ENCODE measurements around the gene GABARAP. TPM values are rescaled to one million over a fixed set of nuclear protein-coding genes. Genes with fewer than 3 reads are reported as not detected.
A peak's percentile ranks its signal among the peaks of the same experiment; 100 is the strongest.

Gene GABARAP
- total RNA-seq, 1 experiment from 2014 or later = 228 TPM

GRCh38 chr17:7219812-7220592 is 22.2 kb downstream of the GABARAP start, which contains the start of the genes ACADVL and DLG4 (continued):
- TF ChIP-seq, protein P1, sequence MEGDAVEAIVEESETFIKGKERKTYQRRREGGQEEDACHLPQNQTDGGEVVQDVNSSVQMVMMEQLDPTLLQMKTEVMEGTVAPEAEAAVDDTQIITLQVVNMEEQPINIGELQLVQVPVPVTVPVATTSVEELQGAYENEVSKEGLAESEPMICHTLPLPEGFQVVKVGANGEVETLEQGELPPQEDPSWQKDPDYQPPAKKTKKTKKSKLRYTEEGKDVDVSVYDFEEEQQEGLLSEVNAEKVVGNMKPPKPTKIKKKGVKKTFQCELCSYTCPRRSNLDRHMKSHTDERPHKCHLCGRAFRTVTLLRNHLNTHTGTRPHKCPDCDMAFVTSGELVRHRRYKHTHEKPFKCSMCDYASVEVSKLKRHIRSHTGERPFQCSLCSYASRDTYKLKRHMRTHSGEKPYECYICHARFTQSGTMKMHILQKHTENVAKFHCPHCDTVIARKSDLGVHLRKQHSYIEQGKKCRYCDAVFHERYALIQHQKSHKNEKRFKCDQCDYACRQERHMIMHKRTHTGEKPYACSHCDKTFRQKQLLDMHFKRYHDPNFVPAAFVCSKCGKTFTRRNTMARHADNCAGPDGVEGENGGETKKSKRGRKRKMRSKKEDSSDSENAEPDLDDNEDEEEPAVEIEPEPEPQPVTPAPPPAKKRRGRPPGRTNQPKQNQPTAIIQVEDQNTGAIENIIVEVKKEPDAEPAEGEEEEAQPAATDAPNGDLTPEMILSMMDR (IDR thresholded peaks at IDR 0.05) = no peak
- TF ChIP-seq FOXP1 (CRISPR knock-in tag; IDR thresholded peaks at IDR 0.05; ENCODE audit: borderline replicate concordance) (peak; percentile 48; the same call in 1 of the 2 replicates), PRDM15 (CRISPR knock-in tag; IDR thresholded peaks at IDR 0.05) (peak; percentile 76), GTF2I (CRISPR knock-in tag; conservative IDR thresholded peaks at IDR 0.05) (no peak), ZNF232 (CRISPR knock-in tag; IDR thresholded peaks at IDR 0.05) (no peak), GABPB1 (CRISPR knock-in tag; IDR thresholded peaks at IDR 0.05) (peak; percentile 60; the same call in 1 of the 2 replicates), ZNF121 (CRISPR knock-in tag; IDR thresholded peaks at IDR 0.05) (no peak), CBFB (CRISPR knock-in tag; IDR thresholded peaks at IDR 0.05; ENCODE audit: low read depth) (no peak)
- TF ChIP-seq, protein P2, sequence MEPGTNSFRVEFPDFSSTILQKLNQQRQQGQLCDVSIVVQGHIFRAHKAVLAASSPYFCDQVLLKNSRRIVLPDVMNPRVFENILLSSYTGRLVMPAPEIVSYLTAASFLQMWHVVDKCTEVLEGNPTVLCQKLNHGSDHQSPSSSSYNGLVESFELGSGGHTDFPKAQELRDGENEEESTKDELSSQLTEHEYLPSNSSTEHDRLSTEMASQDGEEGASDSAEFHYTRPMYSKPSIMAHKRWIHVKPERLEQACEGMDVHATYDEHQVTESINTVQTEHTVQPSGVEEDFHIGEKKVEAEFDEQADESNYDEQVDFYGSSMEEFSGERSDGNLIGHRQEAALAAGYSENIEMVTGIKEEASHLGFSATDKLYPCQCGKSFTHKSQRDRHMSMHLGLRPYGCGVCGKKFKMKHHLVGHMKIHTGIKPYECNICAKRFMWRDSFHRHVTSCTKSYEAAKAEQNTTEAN (CRISPR knock-in tag; IDR thresholded peaks at IDR 0.05) = no peak
- TF ChIP-seq, protein P3, sequence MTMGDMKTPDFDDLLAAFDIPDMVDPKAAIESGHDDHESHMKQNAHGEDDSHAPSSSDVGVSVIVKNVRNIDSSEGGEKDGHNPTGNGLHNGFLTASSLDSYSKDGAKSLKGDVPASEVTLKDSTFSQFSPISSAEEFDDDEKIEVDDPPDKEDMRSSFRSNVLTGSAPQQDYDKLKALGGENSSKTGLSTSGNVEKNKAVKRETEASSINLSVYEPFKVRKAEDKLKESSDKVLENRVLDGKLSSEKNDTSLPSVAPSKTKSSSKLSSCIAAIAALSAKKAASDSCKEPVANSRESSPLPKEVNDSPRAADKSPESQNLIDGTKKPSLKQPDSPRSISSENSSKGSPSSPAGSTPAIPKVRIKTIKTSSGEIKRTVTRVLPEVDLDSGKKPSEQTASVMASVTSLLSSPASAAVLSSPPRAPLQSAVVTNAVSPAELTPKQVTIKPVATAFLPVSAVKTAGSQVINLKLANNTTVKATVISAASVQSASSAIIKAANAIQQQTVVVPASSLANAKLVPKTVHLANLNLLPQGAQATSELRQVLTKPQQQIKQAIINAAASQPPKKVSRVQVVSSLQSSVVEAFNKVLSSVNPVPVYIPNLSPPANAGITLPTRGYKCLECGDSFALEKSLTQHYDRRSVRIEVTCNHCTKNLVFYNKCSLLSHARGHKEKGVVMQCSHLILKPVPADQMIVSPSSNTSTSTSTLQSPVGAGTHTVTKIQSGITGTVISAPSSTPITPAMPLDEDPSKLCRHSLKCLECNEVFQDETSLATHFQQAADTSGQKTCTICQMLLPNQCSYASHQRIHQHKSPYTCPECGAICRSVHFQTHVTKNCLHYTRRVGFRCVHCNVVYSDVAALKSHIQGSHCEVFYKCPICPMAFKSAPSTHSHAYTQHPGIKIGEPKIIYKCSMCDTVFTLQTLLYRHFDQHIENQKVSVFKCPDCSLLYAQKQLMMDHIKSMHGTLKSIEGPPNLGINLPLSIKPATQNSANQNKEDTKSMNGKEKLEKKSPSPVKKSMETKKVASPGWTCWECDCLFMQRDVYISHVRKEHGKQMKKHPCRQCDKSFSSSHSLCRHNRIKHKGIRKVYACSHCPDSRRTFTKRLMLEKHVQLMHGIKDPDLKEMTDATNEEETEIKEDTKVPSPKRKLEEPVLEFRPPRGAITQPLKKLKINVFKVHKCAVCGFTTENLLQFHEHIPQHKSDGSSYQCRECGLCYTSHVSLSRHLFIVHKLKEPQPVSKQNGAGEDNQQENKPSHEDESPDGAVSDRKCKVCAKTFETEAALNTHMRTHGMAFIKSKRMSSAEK (CRISPR knock-in tag; IDR thresholded peaks at IDR 0.05; ENCODE audit: borderline replicate concordance) = no peak
- TF ChIP-seq, protein P4, sequence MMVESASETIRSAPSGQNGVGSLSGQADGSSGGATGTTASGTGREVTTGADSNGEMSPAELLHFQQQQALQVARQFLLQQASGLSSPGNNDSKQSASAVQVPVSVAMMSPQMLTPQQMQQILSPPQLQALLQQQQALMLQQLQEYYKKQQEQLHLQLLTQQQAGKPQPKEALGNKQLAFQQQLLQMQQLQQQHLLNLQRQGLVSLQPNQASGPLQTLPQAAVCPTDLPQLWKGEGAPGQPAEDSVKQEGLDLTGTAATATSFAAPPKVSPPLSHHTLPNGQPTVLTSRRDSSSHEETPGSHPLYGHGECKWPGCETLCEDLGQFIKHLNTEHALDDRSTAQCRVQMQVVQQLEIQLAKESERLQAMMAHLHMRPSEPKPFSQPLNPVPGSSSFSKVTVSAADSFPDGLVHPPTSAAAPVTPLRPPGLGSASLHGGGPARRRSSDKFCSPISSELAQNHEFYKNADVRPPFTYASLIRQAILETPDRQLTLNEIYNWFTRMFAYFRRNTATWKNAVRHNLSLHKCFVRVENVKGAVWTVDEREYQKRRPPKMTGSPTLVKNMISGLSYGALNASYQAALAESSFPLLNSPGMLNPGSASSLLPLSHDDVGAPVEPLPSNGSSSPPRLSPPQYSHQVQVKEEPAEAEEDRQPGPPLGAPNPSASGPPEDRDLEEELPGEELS (CRISPR knock-in tag; IDR thresholded peaks at IDR 0.05) = no peak; the same call in 1 of the 2 replicates

All from WTC11 (cell line).